Posterior vena cava (tissue), 2 donors: ENCODE measurements around the gene FARSA. TPM values are rescaled to one million over a fixed set of nuclear protein-coding genes. Genes with fewer than 3 reads are reported as not detected.

Source experiments
- DNase-seq: peaks from one replicate; pipeline ENCODE4 v3.0.0-alpha.2; 2020; ENCODE audit warnings: low spot score
- intact Hi-C, 2 donors: fragments of 100-400 bp; cut with DNase I; formaldehyde crosslinking; loops; one replicate each; pipeline versions ENCODE4 v1.14.1 to v1.14.2; 2022 to 2023
- microRNA-seq, 2 donors: library from miRNA; unstranded; fragments of <30 nt; microRNA quantifications; one replicate each; pipeline ENCODE4 v1.2.0, GENCODE V29; 2020 to 2021; ENCODE audit warnings: borderline microRNAs expressed in 2 of 2
- total RNA-seq, 2 donors: library from RNA; stranded (reverse); fragmentation: NEBNext Ultra II Directional; extraction: Animal tissue kit (Norgen Biotek cat#: 25700); gene quantifications; one replicate each; pipeline ENCODE4 v1.2.1, GENCODE V29; 2021
- donor health status: DM: yes; HTN: yes; CAD: no.
- donor health status: DM: yes; HTN: yes; CAD: no.

The FARSA gene
- total RNA-seq, 2 donors from 2014 or later = 30.8 to 31.1 TPM

GRCh38 chr19:12884202-12884601 is 49.3 kb downstream of the FARSA start:
- intact Hi-C loops = no loop called here
- DNase-seq = no peak

DNA sequence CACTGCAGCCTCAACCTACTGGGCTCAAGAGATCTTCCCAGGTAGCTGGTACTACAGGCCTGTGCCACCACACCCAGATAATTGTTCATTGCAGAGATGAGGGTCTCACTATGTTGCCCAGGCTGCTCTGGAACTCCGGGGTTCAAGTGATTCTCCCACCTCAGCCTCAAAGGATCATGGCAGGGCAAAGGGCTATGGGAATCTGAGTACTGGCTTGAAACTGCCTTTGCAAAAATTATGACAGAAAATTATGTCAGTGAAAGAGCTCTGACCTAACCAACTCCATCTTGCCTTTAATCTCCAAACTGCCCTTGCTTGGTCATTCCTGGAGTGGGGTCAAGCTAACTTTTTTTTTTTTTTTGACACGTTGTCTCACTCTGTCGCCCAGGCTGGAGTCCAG is 50.9 kb downstream of the FARSA start:
- no peak for DNase-seq
- intact Hi-C loops = no loop called here

DNA sequence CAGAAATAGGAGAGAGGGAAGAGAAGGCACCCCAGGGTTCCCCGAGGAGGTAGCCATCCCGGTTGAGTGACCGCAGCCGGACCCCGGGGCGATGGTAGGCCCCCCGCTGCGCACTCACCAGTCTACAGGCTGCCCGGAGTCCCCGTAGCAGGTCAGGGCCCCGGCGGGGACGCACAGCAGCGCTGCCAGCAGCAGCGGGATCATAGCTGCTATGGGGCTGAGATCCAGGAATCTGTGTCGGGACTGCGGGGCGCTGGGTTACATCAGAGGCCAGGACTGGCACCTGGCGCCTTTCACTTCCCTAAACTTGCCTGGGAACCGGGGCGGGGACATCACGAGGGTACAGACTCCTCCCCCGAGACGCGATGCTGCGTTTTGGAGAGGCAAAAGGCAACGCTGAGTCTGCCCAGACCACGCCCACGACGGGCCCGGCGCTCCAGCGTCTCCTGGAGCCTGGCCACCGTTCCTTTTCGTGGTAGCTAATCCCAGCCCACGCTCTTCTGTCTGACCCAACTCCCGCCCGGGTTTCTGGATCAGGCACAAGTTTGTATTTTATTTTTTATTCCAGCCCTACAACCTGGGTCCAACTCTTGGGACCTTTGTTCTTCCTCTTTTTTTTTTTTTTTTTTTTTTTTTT is 52.2 kb downstream of the FARSA start, which contains the start of gene DNASE2:
TSS of gene DNASE2 (minus strand) at position 278 of the 637 bp plus-strand sequence. CDS start at position 204, 74 bp downstream.
- peak; percentile 99 for DNase-seq
- intact Hi-C loops = no loop called here

DNA sequence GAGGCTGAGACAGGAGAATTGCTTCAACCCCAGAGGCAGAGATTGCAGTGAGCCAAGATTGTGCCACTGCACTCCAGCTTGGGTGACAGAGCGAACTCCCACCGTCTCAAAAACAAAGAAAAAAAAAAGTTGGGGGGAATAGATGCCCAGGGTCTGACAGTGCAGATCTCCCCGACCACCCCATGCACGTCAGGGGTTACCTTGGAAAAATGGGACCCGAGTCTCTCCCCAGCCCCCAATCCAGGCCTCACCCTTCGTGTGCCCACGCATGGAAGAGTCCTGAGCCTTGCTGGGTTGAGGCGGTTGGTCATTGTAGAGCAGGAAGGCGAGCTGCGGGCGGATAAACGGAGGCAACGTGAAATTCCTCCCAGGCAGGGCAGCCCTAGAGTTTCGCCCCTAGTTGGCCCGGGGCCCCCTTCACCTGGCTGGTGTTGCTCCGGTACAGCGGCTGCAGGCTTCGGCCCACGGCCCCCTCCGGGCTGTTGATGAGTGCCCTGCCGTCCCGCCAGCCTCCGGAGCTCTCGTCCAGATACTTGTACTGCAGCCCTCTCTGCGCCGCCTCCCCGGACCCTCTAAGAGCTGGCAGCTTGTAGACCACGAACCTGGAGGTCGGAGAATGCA is 52.9 kb downstream of the FARSA start:
- intact Hi-C loops = no loop called here
- DNase-seq = no peak

GRCh38 chr19:12875086-12875485 is 58.4 kb downstream of the FARSA start:
- intact Hi-C loops = no loop called here
- no peak for DNase-seq

DNA sequence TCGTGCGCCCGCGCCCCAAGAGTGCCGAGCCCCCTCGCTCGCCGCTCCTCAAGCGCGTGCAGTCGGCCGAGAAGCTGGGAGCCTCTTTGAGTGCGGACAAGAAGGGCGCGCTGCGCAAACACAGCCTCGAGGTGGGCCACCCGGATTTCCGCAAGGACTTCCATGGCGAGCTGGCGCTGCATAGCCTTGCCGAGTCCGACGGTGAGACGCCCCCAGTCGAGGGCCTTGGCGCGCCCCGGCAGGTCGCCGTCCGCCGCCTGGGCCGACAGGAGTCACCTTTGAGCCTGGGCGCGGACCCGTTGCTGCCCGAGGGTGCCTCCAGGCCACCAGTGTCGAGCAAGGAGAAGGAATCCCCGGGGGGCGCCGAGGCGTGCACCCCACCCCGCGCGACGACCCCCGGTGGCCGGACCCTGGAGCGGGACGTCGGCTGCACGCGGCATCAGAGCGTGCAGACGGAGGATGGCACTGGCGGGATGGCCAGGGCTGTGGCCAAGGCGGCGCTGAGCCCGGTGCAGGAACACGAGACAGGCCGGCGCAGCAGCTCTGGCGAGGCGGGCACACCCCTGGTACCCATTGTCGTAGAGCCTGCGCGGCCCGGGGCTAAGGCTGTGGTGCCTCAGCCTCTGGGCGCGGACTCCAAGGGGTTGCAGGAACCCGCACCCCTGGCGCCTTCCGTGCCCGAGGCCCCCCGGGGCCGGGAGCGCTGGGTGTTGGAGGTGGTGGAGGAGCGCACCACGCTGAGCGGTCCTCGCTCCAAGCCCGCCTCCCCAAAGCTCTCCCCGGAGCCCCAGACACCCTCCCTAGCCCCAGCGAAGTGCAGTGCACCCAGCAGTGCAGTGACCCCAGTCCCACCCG is 59.4 kb downstream of the FARSA start:
- no peak for DNase-seq
- intact Hi-C loops = no loop called here

DNA sequence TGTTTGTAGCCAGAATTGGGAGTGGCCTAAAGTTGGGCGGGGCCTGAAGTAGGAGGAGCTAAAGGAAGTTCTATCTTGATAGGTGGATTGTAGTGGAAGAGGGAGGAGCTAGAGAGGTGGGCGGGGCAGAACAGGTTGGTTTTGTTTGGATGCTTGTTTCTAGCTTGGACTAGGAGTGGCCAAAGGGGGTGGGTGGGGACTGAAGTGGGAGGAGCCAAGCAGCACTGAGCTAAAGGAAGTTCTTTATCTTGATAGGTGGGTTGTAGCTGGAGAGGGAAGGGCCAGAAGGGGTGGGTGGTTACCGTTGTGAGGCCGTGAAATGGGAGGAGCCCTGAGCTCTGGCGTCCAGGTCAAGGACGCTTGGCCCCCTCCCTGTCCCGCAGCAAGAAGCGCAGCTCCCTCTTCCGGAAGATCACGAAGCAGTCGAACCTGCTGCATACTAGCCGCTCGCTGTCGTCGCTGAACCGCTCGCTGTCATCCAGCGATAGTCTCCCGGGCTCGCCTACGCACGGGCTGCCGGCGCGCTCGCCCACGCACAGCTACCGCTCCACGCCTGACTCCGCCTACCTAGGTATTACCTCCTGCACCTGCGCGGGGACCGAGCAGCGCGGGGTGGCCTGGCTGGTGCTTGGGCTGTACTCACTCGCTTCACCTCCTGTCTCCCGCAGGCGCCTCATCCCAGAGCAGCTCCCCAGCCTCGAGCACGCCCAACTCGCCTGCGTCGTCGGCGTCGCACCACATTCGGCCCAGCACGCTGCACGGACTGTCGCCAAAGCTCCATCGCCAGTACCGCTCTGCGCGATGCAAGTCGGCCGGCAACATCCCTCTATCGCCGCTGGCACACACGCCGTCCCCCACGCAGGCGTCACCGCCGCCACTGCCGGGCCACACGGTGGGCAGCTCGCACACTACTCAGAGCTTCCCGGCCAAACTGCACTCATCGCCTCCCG is 60.3 kb downstream of the FARSA start:
- peak; percentile 91 for DNase-seq
- intact Hi-C loops = no loop called here

Small RNA genes within 50 kb of the gene (microRNA-seq; reads per million reads assigned to microRNA genes)
- gene MIR5695 (0.26 to 0.32 reads per million in 2 donors), gene MIR6515 (0.26 to 1.6 reads per million in 2 donors)

Other genes with a start within 250 kb of the FARSA start
- not detected for gene GNG14, start 245.7 kb downstream of the FARSA start, total RNA-seq
- gene FBXW9, start 237.1 kb downstream of the FARSA start, total RNA-seq = 1 to 10 TPM; 3.1 to 3.6 TPM
- gene TNPO2, start 209.8 kb downstream of the FARSA start, total RNA-seq = 10 to 100 TPM; 57.5 to 59.2 TPM
- gene TRIR, start 199.0 kb downstream of the FARSA start, total RNA-seq = 100 to 1,000 TPM; 109 to 121 TPM
- gene GET3, start 196.2 kb downstream of the FARSA start, total RNA-seq = 10 to 100 TPM; 41.2 to 42.6 TPM
- gene BEST2, start 181.9 kb downstream of the FARSA start, total RNA-seq = not detected
- 10 to 100 TPM; 20.2 to 21.7 TPM for gene HOOK2, start 158.2 kb downstream of the FARSA start, total RNA-seq
- gene JUNB, start 142.2 kb downstream of the FARSA start, total RNA-seq = 100 to 1,000 TPM; 193 to 418 TPM
- 100 to 1,000 TPM; 126 to 130 TPM for gene PRDX2, start 131.9 kb downstream of the FARSA start, total RNA-seq
- 1 to 10 TPM in 1 of 2 donors, under 1 TPM in 1; 1.00 to 1.6 TPM for gene THSD8, start 131.6 kb downstream of the FARSA start, total RNA-seq
- gene RNASEH2A, start 127.1 kb downstream of the FARSA start, total RNA-seq = 1 to 10 TPM; 4.3 to 5.1 TPM
- not detected for gene RTBDN, start 99.1 kb downstream of the FARSA start, total RNA-seq
- gene MAST1, start 95.2 kb downstream of the FARSA start, total RNA-seq = under 1 TPM in 1 of 2 donors, not detected in 1; 0.37 TPM
- 10 to 100 TPM; 20.2 to 31.8 TPM for gene DNASE2, start 52.3 kb downstream of the FARSA start, total RNA-seq
- under 1 TPM in 1 of 2 donors, not detected in 1; 0.33 TPM for gene KLF1, start 46.5 kb downstream of the FARSA start, total RNA-seq
- 10 to 100 TPM in 1 of 2 donors, 1 to 10 TPM in 1; 8.5 to 14.6 TPM for gene GCDH, start 42.6 kb downstream of the FARSA start, total RNA-seq
- gene SYCE2, start 14.4 kb downstream of the FARSA start, total RNA-seq = not detected
- 100 to 1,000 TPM; 629 to 855 TPM for gene CALR, start 4.9 kb upstream of the FARSA start, total RNA-seq
- 100 to 1,000 TPM in 1 of 2 donors, 10 to 100 TPM in 1; 90.9 to 124 TPM for gene RAD23A, start 12.2 kb upstream of the FARSA start, total RNA-seq
- gene GADD45GIP1, start 23.5 kb upstream of the FARSA start, total RNA-seq = 10 to 100 TPM; 18.1 to 20.7 TPM
- gene DAND5, start 35.9 kb upstream of the FARSA start, total RNA-seq = not detected
- gene NFIX, start 61.8 kb upstream of the FARSA start, total RNA-seq = 100 to 1,000 TPM; 242 to 327 TPM
- 10 to 100 TPM in 1 of 2 donors, 1 to 10 TPM in 1; 9.8 to 13.0 TPM for gene LYL1, start 169.1 kb upstream of the FARSA start, total RNA-seq
- gene TRMT1, start 183.0 kb upstream of the FARSA start, total RNA-seq = 10 to 100 TPM; 21.9 to 24.1 TPM
- 10 to 100 TPM; 37.6 to 39.7 TPM for gene NACC1, start 184.6 kb upstream of the FARSA start, total RNA-seq
- 10 to 100 TPM; 31.4 to 39.0 TPM for gene STX10, start 216.7 kb upstream of the FARSA start, total RNA-seq
- 100 to 1,000 TPM in 1 of 2 donors, 10 to 100 TPM in 1; 73.1 to 130 TPM for gene IER2, start 216.7 kb upstream of the FARSA start, total RNA-seq